RWPE2 (cell line): ENCODE measurements around the gene NCOA6.

Experiments
- ATAC-seq: fragments of 200-7000 bp; cut with Tn5 transposase; 3 replicates; pipeline ENCODE4 v1.9.1; 2021; ENCODE audit warnings: low read depth
- DNase-seq: peaks from one replicate; pipeline ENCODE4 v3.0.0-alpha.2; 2020; ENCODE audit warnings: low spot score
- H3K27ac ChIP-seq: fragments of 450-650 bp; 2 replicates; pipeline ENCODE4 v1.5.1; 2017; ENCODE audit warnings: mild to moderate bottlenecking; ENCODE audit not compliant: poor library complexity, severe bottlenecking
- H3K27me3 ChIP-seq: fragments of 250-450 bp; sonication (Bioruptor Pico); 2 replicates; pipeline ENCODE4 v1.5.1; 2021; ENCODE audit warnings: mild to moderate bottlenecking, moderate library complexity; ENCODE audit not compliant: insufficient read depth, poor library complexity, severe bottlenecking
- H3K36me3 ChIP-seq: fragments of 250-450 bp; sonication (Bioruptor Pico); 2 replicates; pipeline ENCODE4 v1.5.1; 2020; ENCODE audit warnings: low read depth, mild to moderate bottlenecking, moderate library complexity
- H3K4me1 ChIP-seq: fragments of 250-450 bp; sonication (Bioruptor Pico); 2 replicates; pipeline ENCODE4 v1.5.1; 2021; ENCODE audit warnings: mild to moderate bottlenecking, moderate library complexity; ENCODE audit not compliant: insufficient read depth, poor library complexity, severe bottlenecking
- H3K4me3 ChIP-seq: fragments of 250-450 bp; sonication (Bioruptor Pico); 2 replicates; pipeline ENCODE4 v1.5.1; 2021; ENCODE audit warnings: mild to moderate bottlenecking, moderate library complexity; ENCODE audit not compliant: severe bottlenecking
- H3K9me3 ChIP-seq: fragments of 250-450 bp; sonication (Bioruptor Pico); 2 replicates; pipeline ENCODE4 v1.5.1; 2021; ENCODE audit warnings: mild to moderate bottlenecking, moderate library complexity; ENCODE audit not compliant: severe bottlenecking
- TF ChIP-seq, protein P1 (sequence below): fragments of 450-650 bp; IDR thresholded peaks from one replicate; pipeline ENCODE4 v1.5.1; 2017; ENCODE audit warnings: mild to moderate bottlenecking, moderate library complexity; ENCODE audit not compliant: poor library complexity, severe bottlenecking

Gene NCOA6

DNA sequence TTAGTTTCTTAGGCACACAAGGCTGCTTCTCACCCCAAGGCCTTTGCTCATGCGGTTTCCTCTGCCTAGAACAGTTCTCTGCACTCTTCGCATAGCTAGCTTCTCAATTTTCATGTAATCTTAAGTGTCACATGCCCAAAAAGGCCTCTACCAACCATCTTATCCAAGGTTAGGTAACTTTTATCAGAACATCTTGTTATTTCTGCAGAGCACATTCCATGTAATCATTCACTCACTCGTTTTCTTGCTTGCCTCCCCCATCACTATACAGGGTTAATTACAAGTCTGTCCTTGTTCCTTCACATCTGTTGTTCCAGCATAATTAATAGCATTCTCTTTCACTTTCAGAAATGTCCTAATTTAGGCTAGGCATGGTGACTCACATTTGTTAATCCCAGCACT, 53.8 kb downstream of the NCOA6 start:
- DNase-seq (no peak), ATAC-seq (0 out of 3 replicates have a peak, but pooled peaks have one; percentile 4)
- Histone ChIP-seq H3K4me3 (no peak overlapping the region), H3K9me3 (no peaks in the 10 kb centered on the region), H3K27me3 (no peaks in the 10 kb centered on the region), H3K36me3 (peaks cover 92% of the 10 kb centered on the region), H3K4me1 (no peaks in the 10 kb centered on the region), H3K27ac (no peak overlapping the region)
- TF ChIP-seq, protein P1, sequence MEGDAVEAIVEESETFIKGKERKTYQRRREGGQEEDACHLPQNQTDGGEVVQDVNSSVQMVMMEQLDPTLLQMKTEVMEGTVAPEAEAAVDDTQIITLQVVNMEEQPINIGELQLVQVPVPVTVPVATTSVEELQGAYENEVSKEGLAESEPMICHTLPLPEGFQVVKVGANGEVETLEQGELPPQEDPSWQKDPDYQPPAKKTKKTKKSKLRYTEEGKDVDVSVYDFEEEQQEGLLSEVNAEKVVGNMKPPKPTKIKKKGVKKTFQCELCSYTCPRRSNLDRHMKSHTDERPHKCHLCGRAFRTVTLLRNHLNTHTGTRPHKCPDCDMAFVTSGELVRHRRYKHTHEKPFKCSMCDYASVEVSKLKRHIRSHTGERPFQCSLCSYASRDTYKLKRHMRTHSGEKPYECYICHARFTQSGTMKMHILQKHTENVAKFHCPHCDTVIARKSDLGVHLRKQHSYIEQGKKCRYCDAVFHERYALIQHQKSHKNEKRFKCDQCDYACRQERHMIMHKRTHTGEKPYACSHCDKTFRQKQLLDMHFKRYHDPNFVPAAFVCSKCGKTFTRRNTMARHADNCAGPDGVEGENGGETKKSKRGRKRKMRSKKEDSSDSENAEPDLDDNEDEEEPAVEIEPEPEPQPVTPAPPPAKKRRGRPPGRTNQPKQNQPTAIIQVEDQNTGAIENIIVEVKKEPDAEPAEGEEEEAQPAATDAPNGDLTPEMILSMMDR, result no peak

DNA sequence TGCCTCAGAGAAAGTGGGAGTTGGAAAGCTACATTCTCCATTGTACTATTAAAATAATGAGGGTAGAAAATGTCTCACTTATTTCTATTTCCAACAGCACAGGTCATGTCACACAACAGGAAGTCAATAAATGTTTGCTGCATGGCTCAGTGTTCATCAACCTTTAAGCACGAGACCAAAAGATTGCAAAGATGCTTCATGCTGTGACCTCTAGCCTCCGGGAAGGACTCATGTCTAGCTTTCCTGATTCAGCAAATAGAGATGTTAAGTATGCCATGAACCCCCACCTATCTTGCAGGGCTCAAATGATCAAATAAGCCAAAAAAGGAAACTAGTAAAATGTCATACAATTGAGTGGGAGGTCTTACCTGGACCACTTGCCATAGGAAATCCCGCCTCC, 57.4 kb downstream of the NCOA6 start:
- peaks cover 4% of the 10 kb centered on the region for H3K4me1 ChIP-seq
- no peak overlapping the region for H3K27ac ChIP-seq
- TF ChIP-seq, protein P1, result no peak
- H3K9me3 ChIP-seq, result no peaks in the 10 kb centered on the region
- DNase-seq (no peak), ATAC-seq (0 out of 3 replicates have a peak, but pooled peaks have one; percentile 21)
- H3K27me3 ChIP-seq, result no peaks in the 10 kb centered on the region
- peaks cover 89% of the 10 kb centered on the region for H3K36me3 ChIP-seq
- no peak overlapping the region for H3K4me3 ChIP-seq

DNA sequence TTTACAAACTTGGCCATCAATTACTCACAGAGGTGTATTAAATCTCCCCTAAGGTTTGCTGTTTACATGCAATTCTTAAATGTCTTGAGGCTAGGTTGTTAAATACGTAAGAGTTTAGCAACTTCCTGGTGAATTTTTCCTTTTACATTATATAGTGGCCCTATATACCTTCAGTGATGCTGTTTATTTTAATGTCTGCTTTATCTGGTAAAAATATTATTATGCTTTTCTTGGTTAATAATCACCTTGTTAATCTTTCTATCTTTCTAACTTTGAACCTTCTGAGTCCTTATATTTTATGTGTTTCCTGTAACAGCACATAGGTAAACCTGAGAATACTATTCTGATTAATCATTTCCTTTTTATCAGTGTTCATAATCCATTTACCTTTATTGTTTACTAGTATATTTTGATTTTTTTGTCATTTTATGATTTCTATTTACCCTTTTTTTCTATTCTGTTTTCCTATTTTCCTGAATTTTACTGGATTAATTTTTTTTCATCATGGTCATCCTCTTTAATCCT, 63.4 kb downstream of the NCOA6 start:
- DNase-seq, result no peak
- peaks cover 17% of the 10 kb centered on the region for H3K4me1 ChIP-seq
- peak; percentile 59 for ATAC-seq
- TF ChIP-seq, protein P1, result no peak
- H3K27ac ChIP-seq, result peak overlapping the region; percentile 22
- H3K36me3 ChIP-seq, result peaks cover 95% of the 10 kb centered on the region
- H3K27me3 ChIP-seq, result no peaks in the 10 kb centered on the region
- H3K4me3 ChIP-seq, result no peak overlapping the region
- no peaks in the 10 kb centered on the region for H3K9me3 ChIP-seq

DNA sequence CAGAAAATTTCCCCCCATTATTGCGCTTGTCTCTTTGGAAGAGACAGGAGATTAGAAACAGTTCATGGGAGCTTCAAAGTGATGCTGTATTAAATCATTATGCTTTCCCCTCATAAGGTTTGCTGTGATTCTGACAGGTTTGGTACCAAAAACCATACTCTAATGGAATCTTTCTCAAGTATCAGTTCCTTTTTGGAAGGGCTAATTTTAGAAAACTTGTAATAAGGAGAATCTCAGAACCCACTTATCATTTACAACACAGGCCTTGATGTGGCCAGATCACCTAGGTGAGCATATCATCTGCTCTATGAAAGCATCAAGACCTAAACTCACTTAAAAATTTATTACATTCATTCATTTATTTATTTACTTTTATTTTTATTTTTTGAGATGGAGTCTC, 70.1 kb downstream of the NCOA6 start:
- ATAC-seq, result no peak
- peaks cover 92% of the 10 kb centered on the region for H3K36me3 ChIP-seq

DNA sequence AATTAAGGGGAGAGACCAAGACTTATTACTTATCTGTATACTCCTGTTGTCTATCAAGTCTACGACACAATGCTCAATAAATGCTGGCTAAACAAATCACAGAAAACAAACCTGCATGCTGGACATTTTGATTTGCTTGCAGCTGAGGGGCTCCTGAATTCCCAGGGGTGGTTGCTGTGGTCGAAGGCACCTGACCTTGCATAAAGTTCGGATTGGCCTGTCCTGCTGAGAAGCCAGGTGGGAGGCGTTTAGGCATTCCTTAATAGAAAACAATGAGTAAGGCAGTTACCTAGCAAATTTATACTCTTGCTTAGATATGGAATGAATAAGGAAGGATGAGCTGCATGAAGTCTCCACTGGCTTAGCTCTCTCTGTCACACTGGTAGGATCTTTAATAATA, 70.8 kb downstream of the NCOA6 start:
- no peak for ATAC-seq
- Histone ChIP-seq H3K27me3 (no peaks in the 10 kb centered on the region), H3K9me3 (no peaks in the 10 kb centered on the region), H3K27ac (no peak overlapping the region), H3K4me1 (no peaks in the 10 kb centered on the region), H3K36me3 (peaks cover 92% of the 10 kb centered on the region), H3K4me3 (no peak overlapping the region)
- DNase-seq, result no peak
- TF ChIP-seq, protein P1, result no peak

More for the DNA sequence above, 70.1 kb downstream of the NCOA6 start:
- Histone ChIP-seq H3K4me3 (no peak overlapping the region), H3K27ac (no peak overlapping the region), H3K27me3 (no peaks in the 10 kb centered on the region), H3K9me3 (no peaks in the 10 kb centered on the region), H3K4me1 (no peaks in the 10 kb centered on the region)
- TF ChIP-seq, protein P1, result no peak
- DNase-seq, result no peak
